ENCODE results near the gene XPA. TPM values are rescaled to one million over a fixed set of nuclear protein-coding genes. Genes with fewer than 3 reads are reported as not detected.

Gene XPA
- total and polyA plus RNA-seq, 4 donors = 6.6 to 19.6 (median 6.8) TPM

DNA sequence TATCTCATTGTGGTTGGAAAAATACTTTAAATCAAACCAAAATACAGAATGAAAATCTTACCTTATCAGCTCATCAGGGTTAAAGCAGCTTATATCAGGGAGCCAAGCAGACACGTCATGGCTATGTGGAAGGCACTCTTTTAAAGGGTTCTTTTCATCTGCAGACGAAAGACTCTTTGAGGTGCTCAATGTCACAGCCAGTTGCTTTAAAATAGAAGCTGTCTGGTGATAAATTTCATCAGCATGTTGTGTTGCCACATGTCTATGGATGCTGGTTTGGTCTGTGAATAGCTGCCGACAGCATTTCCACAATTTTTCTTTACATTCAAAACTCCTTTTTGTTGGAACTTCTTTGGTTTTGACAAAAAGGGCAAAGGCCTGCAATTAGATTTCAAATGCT, 71.5 kb downstream of the XPA start:
- no peaks in the 10 kb centered on the region for H3K9me3 ChIP-seq (ENCODE audit: control insufficient read depth in 4 of 4, low read length in 3 of 4)
- H3K4me1 ChIP-seq (ENCODE audit: control insufficient read depth in 4 of 4, insufficient read depth in 4 of 4, low read length in 3 of 4) = peaks cover 0 to 12% (median 10%) of the 10 kb centered on the region in 4 donors
- H3K4me3 ChIP-seq (ENCODE audit: low read depth in 1 of 3, low read length in 3 of 3) = no peak overlapping the region
- TF ChIP-seq GABPA (IDR thresholded peaks at IDR 0.05 in 1 of 2, conservative IDR thresholded peaks at IDR 0.05 in 1 of 2) (no peak), FOXA2 (IDR thresholded peaks at IDR 0.05) (no peak), TAF1 (conservative IDR thresholded peaks at IDR 0.05) (no peak), FOXA1 (IDR thresholded peaks at IDR 0.05) (no peak), RAD21 (IDR thresholded peaks at IDR 0.05) (no peak)
- TF ChIP-seq, protein P1, sequence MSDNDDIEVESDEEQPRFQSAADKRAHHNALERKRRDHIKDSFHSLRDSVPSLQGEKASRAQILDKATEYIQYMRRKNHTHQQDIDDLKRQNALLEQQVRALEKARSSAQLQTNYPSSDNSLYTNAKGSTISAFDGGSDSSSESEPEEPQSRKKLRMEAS (IDR thresholded peaks at IDR 0.05) = no peak
- TF ChIP-seq, protein P2, sequence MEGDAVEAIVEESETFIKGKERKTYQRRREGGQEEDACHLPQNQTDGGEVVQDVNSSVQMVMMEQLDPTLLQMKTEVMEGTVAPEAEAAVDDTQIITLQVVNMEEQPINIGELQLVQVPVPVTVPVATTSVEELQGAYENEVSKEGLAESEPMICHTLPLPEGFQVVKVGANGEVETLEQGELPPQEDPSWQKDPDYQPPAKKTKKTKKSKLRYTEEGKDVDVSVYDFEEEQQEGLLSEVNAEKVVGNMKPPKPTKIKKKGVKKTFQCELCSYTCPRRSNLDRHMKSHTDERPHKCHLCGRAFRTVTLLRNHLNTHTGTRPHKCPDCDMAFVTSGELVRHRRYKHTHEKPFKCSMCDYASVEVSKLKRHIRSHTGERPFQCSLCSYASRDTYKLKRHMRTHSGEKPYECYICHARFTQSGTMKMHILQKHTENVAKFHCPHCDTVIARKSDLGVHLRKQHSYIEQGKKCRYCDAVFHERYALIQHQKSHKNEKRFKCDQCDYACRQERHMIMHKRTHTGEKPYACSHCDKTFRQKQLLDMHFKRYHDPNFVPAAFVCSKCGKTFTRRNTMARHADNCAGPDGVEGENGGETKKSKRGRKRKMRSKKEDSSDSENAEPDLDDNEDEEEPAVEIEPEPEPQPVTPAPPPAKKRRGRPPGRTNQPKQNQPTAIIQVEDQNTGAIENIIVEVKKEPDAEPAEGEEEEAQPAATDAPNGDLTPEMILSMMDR (IDR thresholded peaks at IDR 0.05; ENCODE audit: low read depth, low read length, missing input control) = no peak
- TF ChIP-seq, protein P3, sequence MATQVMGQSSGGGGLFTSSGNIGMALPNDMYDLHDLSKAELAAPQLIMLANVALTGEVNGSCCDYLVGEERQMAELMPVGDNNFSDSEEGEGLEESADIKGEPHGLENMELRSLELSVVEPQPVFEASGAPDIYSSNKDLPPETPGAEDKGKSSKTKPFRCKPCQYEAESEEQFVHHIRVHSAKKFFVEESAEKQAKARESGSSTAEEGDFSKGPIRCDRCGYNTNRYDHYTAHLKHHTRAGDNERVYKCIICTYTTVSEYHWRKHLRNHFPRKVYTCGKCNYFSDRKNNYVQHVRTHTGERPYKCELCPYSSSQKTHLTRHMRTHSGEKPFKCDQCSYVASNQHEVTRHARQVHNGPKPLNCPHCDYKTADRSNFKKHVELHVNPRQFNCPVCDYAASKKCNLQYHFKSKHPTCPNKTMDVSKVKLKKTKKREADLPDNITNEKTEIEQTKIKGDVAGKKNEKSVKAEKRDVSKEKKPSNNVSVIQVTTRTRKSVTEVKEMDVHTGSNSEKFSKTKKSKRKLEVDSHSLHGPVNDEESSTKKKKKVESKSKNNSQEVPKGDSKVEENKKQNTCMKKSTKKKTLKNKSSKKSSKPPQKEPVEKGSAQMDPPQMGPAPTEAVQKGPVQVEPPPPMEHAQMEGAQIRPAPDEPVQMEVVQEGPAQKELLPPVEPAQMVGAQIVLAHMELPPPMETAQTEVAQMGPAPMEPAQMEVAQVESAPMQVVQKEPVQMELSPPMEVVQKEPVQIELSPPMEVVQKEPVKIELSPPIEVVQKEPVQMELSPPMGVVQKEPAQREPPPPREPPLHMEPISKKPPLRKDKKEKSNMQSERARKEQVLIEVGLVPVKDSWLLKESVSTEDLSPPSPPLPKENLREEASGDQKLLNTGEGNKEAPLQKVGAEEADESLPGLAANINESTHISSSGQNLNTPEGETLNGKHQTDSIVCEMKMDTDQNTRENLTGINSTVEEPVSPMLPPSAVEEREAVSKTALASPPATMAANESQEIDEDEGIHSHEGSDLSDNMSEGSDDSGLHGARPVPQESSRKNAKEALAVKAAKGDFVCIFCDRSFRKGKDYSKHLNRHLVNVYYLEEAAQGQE (IDR thresholded peaks at IDR 0.05) = no peak
- WGBS = 79% methylated on average over 3 of the region's 3 CpGs
- no peaks in the 10 kb centered on the region for H3K27me3 ChIP-seq (ENCODE audit: control insufficient read depth in 4 of 4, insufficient read depth in 4 of 4, low read length in 3 of 4)
- H3K9ac ChIP-seq (ENCODE audit: low read depth in 1 of 2, low read length in 2 of 2) = no peak overlapping the region
- DNase-seq (ENCODE audit: low spot score) = no peak
- peaks cover 0 to 10% (median 5%) of the 10 kb centered on the region in 4 donors for H3K36me3 ChIP-seq (ENCODE audit: control insufficient read depth in 4 of 4, insufficient read depth in 3 of 4, low read depth in 1 of 4, low read length in 3 of 4)
- H3K27ac ChIP-seq (ENCODE audit: low read depth in 1 of 2, low read length in 2 of 2) = no peak overlapping the region

Other genes starting within 250 kb of the XPA start
- 10 to 100 TPM in 1 of 2 donors, 1 to 10 TPM in 1; 9.2 to 20.0 TPM for gene TMOD1, start 195.7 kb downstream of the XPA start, total RNA-seq
- 10 to 100 TPM; 13.6 to 14.7 TPM for gene TMOD1, start 195.7 kb downstream of the XPA start, polyA plus RNA-seq
- gene TSTD2, start 64.0 kb downstream of the XPA start, total RNA-seq = 10 to 100 TPM in 1 of 2 donors, 1 to 10 TPM in 1; 8.8 to 13.8 TPM
- gene TSTD2, start 64.0 kb downstream of the XPA start, polyA plus RNA-seq = 1 to 10 TPM; 4.6 to 5.4 TPM
- 10 to 100 TPM; 16.4 to 16.6 TPM for gene NCBP1, start 63.5 kb downstream of the XPA start, total RNA-seq
- 1 to 10 TPM; 6.6 to 8.5 TPM for gene NCBP1, start 63.5 kb downstream of the XPA start, polyA plus RNA-seq
- not detected for gene FOXE1, start 155.9 kb upstream of the XPA start, total RNA-seq
- not detected for gene FOXE1, start 155.9 kb upstream of the XPA start, polyA plus RNA-seq
- 10 to 100 TPM in 1 of 2 donors, 1 to 10 TPM in 1; 9.9 to 13.2 TPM for gene TRMO, start 225.2 kb upstream of the XPA start, total RNA-seq
- 1 to 10 TPM; 7.0 to 9.5 TPM for gene TRMO, start 225.2 kb upstream of the XPA start, polyA plus RNA-seq
- 100 to 1,000 TPM in 1 of 2 donors, under 1 TPM in 1; 0.08 to 218 TPM for gene HEMGN, start 240.8 kb upstream of the XPA start, total RNA-seq
- under 1 TPM in 1 of 2 donors, not detected in 1; 0.06 TPM for gene HEMGN, start 240.8 kb upstream of the XPA start, polyA plus RNA-seq